Adrenal gland (tissue), 5 donors: ENCODE measurements around the gene THSD4.

Experiments used
- POLR2A ChIP-seq, 2 donors: fragments of 450-650 bp; IDR thresholded peaks; one replicate each; pipeline ENCODE4 v1.6.1; 2017; ENCODE audit warnings: antibody characterized with exemption in 2 of 2, mild to moderate bottlenecking in 2 of 2, moderate library complexity in 1 of 2
- TF ChIP-seq, protein P1 (sequence below), 6 experiments: fragments of 450-650 bp in 4 of 6; fragments of 200-600 bp in 2 of 6; sonication (generic) in 1 of 6; IDR thresholded peaks; 1 replicate in 5 of 6; 2 replicates in 1 of 6; pipeline versions ENCODE4 v1.5.1 to v1.8.0; 2016 to 2021; ENCODE audit warnings: antibody characterized with exemption in 6 of 6, mild to moderate bottlenecking in 2 of 6, moderate library complexity in 1 of 6
- donor health status: DM: no; HTN: no; CAD: no.

DNA sequence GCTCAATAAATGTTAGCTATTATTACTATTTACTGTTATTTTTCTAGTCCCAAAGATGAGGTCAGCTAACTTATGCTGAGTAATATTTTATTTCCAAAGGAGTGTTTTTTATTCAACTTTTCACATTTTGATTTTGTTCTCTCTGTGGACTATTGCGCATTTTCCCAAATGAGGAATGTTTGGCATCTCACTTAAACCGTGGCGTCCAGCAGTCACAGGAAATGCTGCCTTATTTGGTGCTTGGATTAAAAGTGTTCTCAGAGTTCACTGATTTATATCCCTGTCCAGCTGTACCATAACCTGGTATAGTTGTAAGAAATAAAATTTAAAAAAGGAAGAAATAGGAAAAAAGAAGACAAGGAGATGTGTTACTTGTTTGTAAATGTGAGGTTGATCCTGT is 166.8 kb downstream of the THSD4 start:
- TF ChIP-seq, protein P1, sequence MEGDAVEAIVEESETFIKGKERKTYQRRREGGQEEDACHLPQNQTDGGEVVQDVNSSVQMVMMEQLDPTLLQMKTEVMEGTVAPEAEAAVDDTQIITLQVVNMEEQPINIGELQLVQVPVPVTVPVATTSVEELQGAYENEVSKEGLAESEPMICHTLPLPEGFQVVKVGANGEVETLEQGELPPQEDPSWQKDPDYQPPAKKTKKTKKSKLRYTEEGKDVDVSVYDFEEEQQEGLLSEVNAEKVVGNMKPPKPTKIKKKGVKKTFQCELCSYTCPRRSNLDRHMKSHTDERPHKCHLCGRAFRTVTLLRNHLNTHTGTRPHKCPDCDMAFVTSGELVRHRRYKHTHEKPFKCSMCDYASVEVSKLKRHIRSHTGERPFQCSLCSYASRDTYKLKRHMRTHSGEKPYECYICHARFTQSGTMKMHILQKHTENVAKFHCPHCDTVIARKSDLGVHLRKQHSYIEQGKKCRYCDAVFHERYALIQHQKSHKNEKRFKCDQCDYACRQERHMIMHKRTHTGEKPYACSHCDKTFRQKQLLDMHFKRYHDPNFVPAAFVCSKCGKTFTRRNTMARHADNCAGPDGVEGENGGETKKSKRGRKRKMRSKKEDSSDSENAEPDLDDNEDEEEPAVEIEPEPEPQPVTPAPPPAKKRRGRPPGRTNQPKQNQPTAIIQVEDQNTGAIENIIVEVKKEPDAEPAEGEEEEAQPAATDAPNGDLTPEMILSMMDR (IDR thresholded peaks at IDR 0.05): no peak
- TF ChIP-seq POLR2A (IDR thresholded peaks at IDR 0.05): no peak
